DOHH2 (cell line): ENCODE results near the gene TSSK2.

ENCODE experiments used
- CTCF ChIP-seq: fragments of 200-600 bp; sonication (generic); IDR thresholded peaks from one replicate; pipeline ENCODE4 v1.5.1; 2014; ENCODE audit warnings: antibody characterized with exemption, mild to moderate bottlenecking, low read depth, low read length; ENCODE audit not compliant: poor library complexity, severe bottlenecking
- EZH2phosphoT487 ChIP-seq: fragments of 200-600 bp; sonication (generic); IDR thresholded peaks from 2 replicates; pipeline ENCODE4 v1.6.1; 2017; ENCODE audit warnings: borderline replicate concordance, mild to moderate bottlenecking, antibody characterized with exemption, low read length, moderate library complexity, mixed read lengths

GRCh38 chr22:19082793-19083192 is 48.3 kb upstream of the TSSK2 start:
- no peak for TF ChIP-seq CTCF
- no peak for TF ChIP-seq EZH2phosphoT487
